ENCODE measurements around the gene NME3.

The NME3 gene

DNA sequence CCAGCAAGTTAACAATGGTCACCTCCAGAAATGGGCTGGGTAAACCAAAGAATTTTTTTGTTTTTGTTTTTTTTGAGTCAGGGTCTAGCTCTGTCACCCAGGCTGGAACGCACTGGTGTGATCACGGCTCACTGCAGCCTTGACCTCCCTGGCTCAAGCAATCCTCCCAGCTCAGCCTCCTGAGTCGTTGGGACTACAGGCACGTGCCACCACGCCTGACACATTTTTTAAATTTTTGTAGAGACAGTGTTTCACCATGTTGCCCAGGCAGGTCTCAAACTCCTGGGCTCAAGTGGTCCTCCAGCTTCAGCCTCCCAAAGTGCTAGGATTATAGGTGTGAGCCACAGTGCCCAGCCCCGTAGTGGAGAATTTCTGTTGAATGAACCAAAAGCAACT, 9.3 kb upstream of the NME3 start:
- WGBS, 2 experiments, result 89 to 94% methylated on average over 6 of the region's 6 CpGs
- Histone ChIP-seq H3K27ac (ENCODE audit: insufficient read depth, low read depth, low read length, poor library complexity, severe bottlenecking) (no peak overlapping the region), H3K27me3 (ENCODE audit: control insufficient read depth, insufficient read depth, low read length, poor library complexity, severe bottlenecking) (no peaks in the 10 kb centered on the region), H3K36me3 (ENCODE audit: control insufficient read depth, insufficient read depth, low read length) (peaks cover 17% of the 10 kb centered on the region), H3K4me1 (ENCODE audit: control insufficient read depth, insufficient read depth, low read length) (peaks cover 9% of the 10 kb centered on the region), H3K4me3 (ENCODE audit: insufficient read depth, low read depth, low read length) (no peak overlapping the region), H3K9me3 (ENCODE audit: control insufficient read depth, low read length) (no peaks in the 10 kb centered on the region)

GRCh38 chr16:1779741-1780676, 8.7 kb upstream of the NME3 start:
- Histone ChIP-seq H3K9me3 (ENCODE audit: control insufficient read depth, low read length) (no peaks in the 10 kb centered on the region), H3K36me3 (ENCODE audit: control insufficient read depth, insufficient read depth, low read length) (peaks cover 19% of the 10 kb centered on the region), H3K4me1 (ENCODE audit: control insufficient read depth, insufficient read depth, low read length) (peaks cover 9% of the 10 kb centered on the region), H3K27me3 (ENCODE audit: control insufficient read depth, insufficient read depth, low read length, poor library complexity, severe bottlenecking) (no peaks in the 10 kb centered on the region), H3K27ac (ENCODE audit: insufficient read depth, low read depth, low read length, poor library complexity, severe bottlenecking) (no peak overlapping the region), H3K4me3 (ENCODE audit: insufficient read depth, low read depth, low read length) (no peak overlapping the region)
- 93% methylated on average over 27 of the region's 27 CpGs for WGBS, 2 experiments

DNA sequence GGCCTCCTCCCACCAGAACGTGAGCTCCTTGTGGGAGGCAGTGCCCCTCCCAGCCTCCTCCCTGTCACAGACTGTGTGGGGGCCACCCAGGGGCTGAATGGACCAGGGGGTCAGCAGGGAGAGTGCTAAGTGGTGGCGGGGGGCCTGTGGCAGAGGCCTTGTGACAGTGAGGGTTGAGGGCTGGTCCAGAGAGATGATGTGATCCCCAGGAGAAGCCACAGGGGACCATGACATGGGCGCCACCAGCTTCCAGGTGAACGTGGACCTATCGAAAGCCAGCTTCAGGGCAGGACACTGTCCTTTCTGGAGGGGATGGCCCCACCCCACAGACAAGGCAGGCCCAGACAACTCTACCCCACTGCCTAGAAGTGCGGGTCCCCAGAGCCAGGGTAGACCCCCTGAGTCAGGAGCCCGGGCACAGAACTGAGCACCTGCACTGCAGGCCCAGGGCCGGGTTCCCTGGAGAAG, 7.9 kb upstream of the NME3 start:
- Histone ChIP-seq H3K4me1 (ENCODE audit: control insufficient read depth, insufficient read depth, low read length) (peaks cover 10% of the 10 kb centered on the region), H3K27ac (ENCODE audit: insufficient read depth, low read depth, low read length, poor library complexity, severe bottlenecking) (no peak overlapping the region), H3K4me3 (ENCODE audit: insufficient read depth, low read depth, low read length) (no peak overlapping the region), H3K36me3 (ENCODE audit: control insufficient read depth, insufficient read depth, low read length) (peaks cover 19% of the 10 kb centered on the region), H3K27me3 (ENCODE audit: control insufficient read depth, insufficient read depth, low read length, poor library complexity, severe bottlenecking) (no peaks in the 10 kb centered on the region), H3K9me3 (ENCODE audit: control insufficient read depth, low read length) (no peaks in the 10 kb centered on the region)
- WGBS, 2 experiments, result 92 to 93% methylated on average over 8 of the region's 8 CpGs

DNA sequence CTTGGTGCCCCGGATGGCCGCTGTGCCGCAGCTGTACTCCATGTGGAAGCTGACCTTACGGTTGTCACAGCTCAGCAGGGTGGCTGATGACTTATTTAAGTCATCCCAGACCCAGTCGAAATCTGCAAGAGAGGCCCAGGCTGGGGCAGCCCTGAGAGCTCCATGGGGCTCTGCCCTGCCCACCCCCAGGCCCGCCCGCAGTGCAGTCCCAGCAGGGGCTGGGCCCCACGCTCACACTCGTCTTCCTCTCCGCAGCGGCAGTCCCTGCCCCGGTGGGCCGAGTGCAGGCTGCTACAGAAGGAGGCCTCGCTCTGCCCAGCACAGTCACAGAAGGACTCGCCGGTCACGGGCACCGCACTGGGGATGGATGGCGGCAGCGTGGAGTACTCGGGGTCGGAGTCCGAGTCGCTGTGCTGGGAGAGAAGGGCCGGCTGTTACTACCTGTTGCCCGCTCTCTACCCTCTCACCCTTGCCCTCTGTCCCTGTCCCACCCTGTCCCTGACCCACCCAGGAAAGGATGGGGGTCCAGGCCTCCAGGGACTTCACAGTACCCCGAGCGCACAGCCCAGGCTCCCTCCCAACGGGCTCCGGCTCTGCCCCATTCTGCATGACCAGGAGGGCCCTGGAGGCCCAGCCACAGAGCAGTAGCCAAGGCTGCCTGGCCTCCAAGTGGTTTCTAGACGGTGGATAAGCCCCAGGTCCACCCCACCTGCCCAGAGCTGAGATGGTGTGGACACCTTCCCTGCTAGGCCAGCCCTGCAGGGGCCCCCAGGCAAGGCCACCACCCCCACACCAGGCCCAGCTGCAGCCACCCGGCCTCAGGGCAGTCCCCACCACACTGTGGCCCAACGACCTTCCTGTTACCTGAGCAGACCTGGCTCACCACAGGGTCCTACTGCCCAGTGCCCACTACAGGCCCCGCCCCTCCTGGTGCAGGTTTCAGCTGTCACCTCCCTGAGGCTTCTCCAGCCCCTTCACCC, 7.1 kb upstream of the NME3 start:
- no peaks in the 10 kb centered on the region for H3K27me3 ChIP-seq (ENCODE audit: control insufficient read depth, insufficient read depth, low read length, poor library complexity, severe bottlenecking)
- H3K36me3 ChIP-seq (ENCODE audit: control insufficient read depth, insufficient read depth, low read length), result peaks cover 19% of the 10 kb centered on the region
- H3K4me3 ChIP-seq (ENCODE audit: insufficient read depth, low read depth, low read length), result no peak overlapping the region
- H3K27ac ChIP-seq (ENCODE audit: insufficient read depth, low read depth, low read length, poor library complexity, severe bottlenecking), result no peak overlapping the region
- 92 to 93% methylated on average over 34 of the region's 34 CpGs for WGBS, 2 experiments
- peaks cover 15% of the 10 kb centered on the region for H3K4me1 ChIP-seq (ENCODE audit: control insufficient read depth, insufficient read depth, low read length)
- no peaks in the 10 kb centered on the region for H3K9me3 ChIP-seq (ENCODE audit: control insufficient read depth, low read length)

DNA sequence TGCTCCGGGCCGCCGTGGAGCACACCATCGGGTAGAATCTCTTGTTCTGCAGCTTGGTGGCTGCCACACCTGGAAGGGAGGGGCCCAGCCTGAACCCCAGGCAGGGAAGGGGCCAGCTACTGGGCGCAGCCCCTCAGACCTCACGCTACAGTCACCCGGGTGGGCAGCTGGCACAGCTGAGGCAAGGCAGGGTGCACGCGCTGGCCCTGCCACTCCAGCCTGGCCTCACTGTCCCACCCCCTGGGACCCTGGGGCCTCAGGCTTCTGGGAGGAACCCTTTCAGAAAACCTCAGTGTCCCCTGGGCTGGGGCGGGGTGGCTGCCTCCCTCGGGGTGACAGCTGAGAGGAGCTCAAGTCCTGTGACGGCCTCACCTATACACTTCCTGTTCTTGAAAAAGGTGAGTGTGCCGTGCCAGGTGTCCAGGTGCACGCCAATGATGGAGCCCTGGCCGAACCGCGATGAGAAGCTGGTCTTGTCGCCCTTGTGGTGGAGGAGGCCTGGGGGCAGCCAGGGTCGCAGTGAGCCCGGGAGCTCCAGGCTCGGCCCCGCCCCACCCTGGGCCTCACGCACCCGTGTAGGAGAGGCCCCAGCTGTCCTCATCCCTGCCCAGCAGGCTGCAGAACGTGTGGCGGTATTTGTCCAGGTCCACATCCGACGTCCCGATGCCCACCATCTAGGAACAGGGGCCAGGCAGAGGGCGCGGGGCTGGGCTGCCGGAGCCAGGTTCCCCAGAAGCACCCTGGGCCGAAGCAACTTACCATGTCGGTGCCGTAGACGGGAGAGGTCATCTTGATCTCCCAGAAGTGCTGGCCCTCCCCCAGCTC, 6.2 kb upstream of the NME3 start:
- no peak overlapping the region for H3K4me3 ChIP-seq (ENCODE audit: insufficient read depth, low read depth, low read length)
- H3K27me3 ChIP-seq (ENCODE audit: control insufficient read depth, insufficient read depth, low read length, poor library complexity, severe bottlenecking), result no peaks in the 10 kb centered on the region
- peaks cover 19% of the 10 kb centered on the region for H3K36me3 ChIP-seq (ENCODE audit: control insufficient read depth, insufficient read depth, low read length)
- H3K4me1 ChIP-seq (ENCODE audit: control insufficient read depth, insufficient read depth, low read length), result peaks cover 15% of the 10 kb centered on the region
- H3K9me3 ChIP-seq (ENCODE audit: control insufficient read depth, low read length), result no peaks in the 10 kb centered on the region
- WGBS, 2 experiments, result 94 to 95% methylated on average over 36 of the region's 36 CpGs
- H3K27ac ChIP-seq (ENCODE audit: insufficient read depth, low read depth, low read length, poor library complexity, severe bottlenecking), result no peak overlapping the region

- H3K9me3 ChIP-seq (ENCODE audit: control insufficient read depth, low read length), result no peaks in the 10 kb centered on the region
- H3K4me3 ChIP-seq (ENCODE audit: insufficient read depth, low read depth, low read length), result no peak overlapping the region
- no peak overlapping the region for H3K27ac ChIP-seq (ENCODE audit: insufficient read depth, low read depth, low read length, poor library complexity, severe bottlenecking)
- peaks cover 19% of the 10 kb centered on the region for H3K36me3 ChIP-seq (ENCODE audit: control insufficient read depth, insufficient read depth, low read length)
- peaks cover 15% of the 10 kb centered on the region for H3K4me1 ChIP-seq (ENCODE audit: control insufficient read depth, insufficient read depth, low read length)
- WGBS, 2 experiments, result 95 to 96% methylated on average over 22 of the region's 22 CpGs
- no peaks in the 10 kb centered on the region for H3K27me3 ChIP-seq (ENCODE audit: control insufficient read depth, insufficient read depth, low read length, poor library complexity, severe bottlenecking)
These were observed 5.6 kb upstream of the NME3 start for GRCh38 chr16:1776991-1777374.

DNA sequence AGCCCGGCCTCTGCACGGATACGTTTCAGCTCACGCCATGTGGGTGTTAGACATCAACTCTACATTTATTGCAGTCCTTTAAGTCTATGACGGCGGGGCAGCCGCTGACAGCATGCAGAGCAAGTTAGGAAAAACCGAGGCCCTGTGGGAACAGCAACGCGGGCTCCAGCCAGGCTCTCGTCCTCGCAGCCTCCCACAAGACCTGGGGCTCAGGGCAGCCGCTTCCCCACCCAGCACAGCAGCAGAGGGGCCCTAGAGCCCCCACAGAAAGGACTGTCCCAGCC, 5.3 kb upstream of the NME3 start:
- H3K27me3 ChIP-seq (ENCODE audit: control insufficient read depth, insufficient read depth, low read length, poor library complexity, severe bottlenecking), result no peaks in the 10 kb centered on the region
- no peak overlapping the region for H3K4me3 ChIP-seq (ENCODE audit: insufficient read depth, low read depth, low read length)
- 92 to 96% methylated on average over 13 of the region's 13 CpGs for WGBS, 2 experiments
- H3K27ac ChIP-seq (ENCODE audit: insufficient read depth, low read depth, low read length, poor library complexity, severe bottlenecking), result no peak overlapping the region
- peaks cover 19% of the 10 kb centered on the region for H3K36me3 ChIP-seq (ENCODE audit: control insufficient read depth, insufficient read depth, low read length)
- no peaks in the 10 kb centered on the region for H3K9me3 ChIP-seq (ENCODE audit: control insufficient read depth, low read length)
- H3K4me1 ChIP-seq (ENCODE audit: control insufficient read depth, insufficient read depth, low read length), result peaks cover 15% of the 10 kb centered on the region

DNA sequence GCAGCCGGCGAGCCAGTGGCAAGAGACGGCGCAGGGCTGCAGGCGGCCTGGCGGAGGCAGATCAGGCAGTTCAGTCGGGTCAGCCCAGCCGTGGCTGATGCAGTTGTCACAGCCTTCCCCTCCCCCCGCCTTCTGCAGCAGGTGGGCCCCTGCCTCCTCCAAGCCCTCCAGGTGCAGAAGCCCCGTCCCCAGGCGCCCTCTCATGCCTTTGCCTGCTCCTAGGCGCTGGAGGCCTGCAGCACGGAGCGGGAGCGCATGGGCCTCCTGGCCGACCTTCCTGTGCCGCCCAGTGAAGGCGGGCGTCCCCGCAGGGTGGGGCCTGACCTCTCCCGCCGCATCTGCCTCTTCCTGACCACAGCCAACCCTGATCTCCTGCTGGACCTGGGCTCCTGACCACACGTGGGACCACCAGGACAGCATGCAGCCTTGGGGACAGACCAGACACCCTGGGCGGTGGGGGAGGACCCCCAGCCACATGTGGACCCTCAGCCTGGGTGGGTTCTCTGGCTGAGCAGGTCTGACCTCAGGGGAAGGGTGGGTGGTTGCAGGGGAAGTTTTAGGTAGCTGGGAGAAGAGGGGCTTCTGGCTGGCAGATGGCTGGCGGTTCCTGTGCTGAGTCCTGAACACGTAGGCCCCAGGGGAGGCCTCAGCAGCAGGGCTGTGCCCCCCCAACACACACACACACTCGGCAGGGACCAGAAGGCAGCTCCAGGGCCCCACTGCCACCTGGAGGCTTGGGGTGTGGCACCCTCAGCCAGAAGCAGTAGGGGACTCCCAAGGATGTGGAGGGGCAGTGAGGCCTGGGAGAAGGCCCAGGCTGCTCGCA, 4.7 kb upstream of the NME3 start:
- Histone ChIP-seq H3K4me1 (ENCODE audit: control insufficient read depth, insufficient read depth, low read length) (peaks cover 10% of the 10 kb centered on the region), H3K9me3 (ENCODE audit: control insufficient read depth, low read length) (no peaks in the 10 kb centered on the region), H3K27me3 (ENCODE audit: control insufficient read depth, insufficient read depth, low read length, poor library complexity, severe bottlenecking) (no peaks in the 10 kb centered on the region), H3K27ac (ENCODE audit: insufficient read depth, low read depth, low read length, poor library complexity, severe bottlenecking) (no peak overlapping the region), H3K4me3 (ENCODE audit: insufficient read depth, low read depth, low read length) (no peak overlapping the region), H3K36me3 (ENCODE audit: control insufficient read depth, insufficient read depth, low read length) (peaks cover 19% of the 10 kb centered on the region)
- 93 to 94% methylated on average over 28 of the region's 28 CpGs for WGBS, 2 experiments

All from ectodermal cell (in vitro differentiated cells).